Suppressor macrophage treated with lipopolysaccharide for 4 hours (primary cell): ENCODE measurements around the gene RBL2.
"Not testable (repeated sequence)": the region's sequence is repeated elsewhere in the genome, so short reads cannot be mapped to it uniquely, and the experiment has no call there.

Experiments used
- DNase-seq: peaks from one replicate; pipeline ENCODE4 v3.0.0-alpha.2; 2020

Gene RBL2, protein sequence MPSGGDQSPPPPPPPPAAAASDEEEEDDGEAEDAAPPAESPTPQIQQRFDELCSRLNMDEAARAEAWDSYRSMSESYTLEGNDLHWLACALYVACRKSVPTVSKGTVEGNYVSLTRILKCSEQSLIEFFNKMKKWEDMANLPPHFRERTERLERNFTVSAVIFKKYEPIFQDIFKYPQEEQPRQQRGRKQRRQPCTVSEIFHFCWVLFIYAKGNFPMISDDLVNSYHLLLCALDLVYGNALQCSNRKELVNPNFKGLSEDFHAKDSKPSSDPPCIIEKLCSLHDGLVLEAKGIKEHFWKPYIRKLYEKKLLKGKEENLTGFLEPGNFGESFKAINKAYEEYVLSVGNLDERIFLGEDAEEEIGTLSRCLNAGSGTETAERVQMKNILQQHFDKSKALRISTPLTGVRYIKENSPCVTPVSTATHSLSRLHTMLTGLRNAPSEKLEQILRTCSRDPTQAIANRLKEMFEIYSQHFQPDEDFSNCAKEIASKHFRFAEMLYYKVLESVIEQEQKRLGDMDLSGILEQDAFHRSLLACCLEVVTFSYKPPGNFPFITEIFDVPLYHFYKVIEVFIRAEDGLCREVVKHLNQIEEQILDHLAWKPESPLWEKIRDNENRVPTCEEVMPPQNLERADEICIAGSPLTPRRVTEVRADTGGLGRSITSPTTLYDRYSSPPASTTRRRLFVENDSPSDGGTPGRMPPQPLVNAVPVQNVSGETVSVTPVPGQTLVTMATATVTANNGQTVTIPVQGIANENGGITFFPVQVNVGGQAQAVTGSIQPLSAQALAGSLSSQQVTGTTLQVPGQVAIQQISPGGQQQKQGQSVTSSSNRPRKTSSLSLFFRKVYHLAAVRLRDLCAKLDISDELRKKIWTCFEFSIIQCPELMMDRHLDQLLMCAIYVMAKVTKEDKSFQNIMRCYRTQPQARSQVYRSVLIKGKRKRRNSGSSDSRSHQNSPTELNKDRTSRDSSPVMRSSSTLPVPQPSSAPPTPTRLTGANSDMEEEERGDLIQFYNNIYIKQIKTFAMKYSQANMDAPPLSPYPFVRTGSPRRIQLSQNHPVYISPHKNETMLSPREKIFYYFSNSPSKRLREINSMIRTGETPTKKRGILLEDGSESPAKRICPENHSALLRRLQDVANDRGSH

DNA sequence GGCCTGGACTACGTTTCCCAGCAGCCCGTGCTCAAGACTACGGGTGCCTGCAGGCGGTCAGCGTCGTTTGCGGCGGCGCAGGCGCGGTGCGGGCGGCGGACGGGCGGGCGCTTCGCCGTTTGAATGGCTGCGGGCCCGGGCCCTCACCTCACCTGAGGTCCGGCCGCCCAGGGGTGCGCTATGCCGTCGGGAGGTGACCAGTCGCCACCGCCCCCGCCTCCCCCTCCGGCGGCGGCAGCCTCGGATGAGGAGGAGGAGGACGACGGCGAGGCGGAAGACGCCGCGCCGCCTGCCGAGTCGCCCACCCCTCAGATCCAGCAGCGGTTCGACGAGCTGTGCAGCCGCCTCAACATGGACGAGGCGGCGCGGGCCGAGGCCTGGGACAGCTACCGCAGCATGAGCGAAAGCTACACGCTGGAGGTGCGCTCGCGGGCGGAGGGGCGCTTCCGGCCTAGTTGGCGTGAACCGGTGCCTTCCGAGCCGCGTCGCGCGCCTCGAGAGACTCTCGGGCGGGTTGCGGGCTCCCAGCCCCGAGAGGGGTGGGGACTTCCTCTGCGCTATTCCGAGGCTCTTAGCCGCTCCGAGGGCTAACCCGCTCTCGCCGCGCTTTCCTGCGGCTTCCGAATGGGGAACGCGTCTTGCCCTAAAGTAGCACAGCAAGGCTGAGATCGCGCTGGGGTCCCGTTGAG lies at the start of gene RBL2:
RBL2 (plus strand) TSS at position 95 of the 689 bp plus-strand sequence; CDS start at position 181, 86 bp downstream.
- peak; percentile 88 for DNase-seq

DNA sequence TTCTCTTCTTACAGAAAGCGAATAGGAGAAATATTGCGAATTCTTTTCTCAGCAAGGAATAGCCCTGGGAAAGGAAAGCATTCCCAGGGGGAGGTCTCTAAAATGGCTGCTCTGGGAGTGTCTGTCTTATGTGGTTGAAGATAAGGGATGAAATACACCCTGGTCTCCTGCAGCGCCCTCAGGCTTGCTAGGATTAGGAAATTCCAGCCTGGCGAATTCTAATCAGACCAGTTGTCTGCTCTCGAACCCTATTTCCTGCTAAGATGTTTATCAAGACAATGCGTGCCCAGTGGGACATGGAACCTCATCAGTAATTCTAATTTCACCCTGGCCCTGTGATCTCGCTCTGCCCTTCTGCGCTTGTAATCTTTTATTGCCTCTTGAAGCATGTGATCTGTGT lies 49.7 kb upstream of the RBL2 start:
- DNase-seq = not testable (repeated sequence)

DNA sequence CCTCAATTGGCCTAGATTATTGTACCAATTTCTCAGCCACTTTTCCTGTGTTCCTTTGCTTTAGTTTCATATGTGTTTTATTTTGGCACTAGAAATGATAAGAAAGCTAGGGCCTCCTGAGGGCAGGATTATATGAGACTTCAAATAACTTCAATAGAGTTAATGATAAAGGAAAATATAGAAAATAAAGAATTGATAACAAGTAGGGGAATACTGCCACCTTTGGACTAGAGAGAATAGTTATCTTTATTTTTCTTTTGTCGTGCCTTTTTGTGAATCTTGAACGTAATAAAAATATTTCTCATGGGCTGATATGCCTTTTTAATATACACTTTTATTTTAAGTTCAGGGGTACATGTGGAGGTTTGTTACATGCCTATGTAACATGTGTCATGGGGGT lies 29.3 kb upstream of the RBL2 start:
- DNase-seq = no peak

DNA sequence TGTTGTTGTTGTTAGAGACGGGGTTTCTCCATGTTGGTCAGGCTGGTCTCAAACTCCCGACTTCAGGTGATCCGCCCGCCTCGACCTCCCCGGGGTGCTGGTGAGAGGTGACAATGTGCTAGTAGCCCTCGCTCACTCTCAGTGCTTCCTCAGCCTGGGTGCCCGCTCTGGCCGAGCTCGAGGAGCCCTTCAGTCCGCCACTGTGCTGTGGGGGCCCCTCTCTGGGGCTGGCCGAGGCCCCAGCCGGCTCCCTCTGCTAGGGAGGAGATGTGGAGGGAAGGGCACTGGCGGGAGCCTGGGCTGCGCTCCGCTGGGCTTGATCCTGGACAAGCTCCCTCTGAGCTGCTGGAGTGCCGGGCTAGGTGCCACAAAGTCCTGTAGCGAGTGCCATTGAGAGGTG lies 21.7 kb upstream of the RBL2 start:
- DNase-seq = no peak

DNA sequence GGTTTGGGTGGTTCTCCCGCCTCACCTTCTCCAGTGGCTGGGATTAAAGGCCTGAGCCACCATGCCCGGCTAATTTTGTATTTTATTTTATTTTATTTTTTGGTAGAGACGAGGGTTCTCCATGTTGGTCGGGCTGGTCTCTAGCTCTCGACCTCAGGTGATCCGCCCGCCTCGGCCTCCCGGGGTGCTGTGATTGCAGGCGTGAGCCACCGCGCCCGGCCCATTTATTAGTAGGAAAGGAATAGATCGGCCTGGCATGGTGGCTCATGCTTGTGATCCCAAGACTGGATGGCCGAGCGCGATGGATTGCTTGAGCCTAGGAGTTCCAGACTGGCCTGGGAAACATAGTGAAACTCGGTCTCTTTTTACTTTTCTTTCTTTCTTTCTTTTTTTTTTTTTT lies 20.4 kb upstream of the RBL2 start:
- no peak for DNase-seq

DNA sequence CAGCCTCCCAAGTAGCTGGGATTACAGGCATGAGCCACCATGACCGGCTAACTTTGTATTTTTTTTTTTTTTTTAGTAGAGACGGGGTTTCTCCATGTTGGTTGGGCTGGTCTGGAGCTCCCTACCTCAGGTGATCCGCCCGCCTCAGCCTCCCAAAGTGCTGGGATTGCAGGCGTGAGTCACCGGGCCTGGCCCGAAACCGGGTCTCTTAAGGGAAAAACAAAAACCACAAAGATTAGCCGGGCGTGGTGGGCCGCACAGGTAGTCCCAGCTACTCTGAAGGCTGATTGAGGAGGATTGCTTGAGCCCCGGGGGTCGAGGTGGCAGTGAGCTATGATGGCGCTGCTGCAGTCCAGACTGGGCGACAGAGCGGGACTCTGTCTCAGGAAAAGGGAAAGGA lies 19.9 kb upstream of the RBL2 start:
- no peak for DNase-seq

DNA sequence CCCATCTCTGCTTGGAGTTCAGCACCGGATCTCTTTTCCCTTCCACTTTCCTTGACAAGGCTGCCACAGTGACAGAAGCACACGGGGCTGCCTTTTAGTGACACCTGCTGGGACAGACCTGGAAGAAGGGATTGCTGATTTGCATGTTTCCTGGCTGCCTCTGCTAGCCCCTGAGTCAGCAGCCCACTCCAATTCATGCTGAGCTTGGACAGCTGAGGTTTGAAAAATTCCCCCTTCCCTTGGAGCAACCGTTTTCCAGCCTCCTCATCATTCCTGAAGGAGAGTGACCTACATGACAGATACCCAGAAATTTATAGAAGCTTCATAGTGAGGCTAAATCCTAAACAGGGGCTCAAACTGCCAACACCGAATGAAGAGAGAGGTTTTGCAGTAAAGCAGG lies 18.8 kb upstream of the RBL2 start:
- DNase-seq = no peak

DNA sequence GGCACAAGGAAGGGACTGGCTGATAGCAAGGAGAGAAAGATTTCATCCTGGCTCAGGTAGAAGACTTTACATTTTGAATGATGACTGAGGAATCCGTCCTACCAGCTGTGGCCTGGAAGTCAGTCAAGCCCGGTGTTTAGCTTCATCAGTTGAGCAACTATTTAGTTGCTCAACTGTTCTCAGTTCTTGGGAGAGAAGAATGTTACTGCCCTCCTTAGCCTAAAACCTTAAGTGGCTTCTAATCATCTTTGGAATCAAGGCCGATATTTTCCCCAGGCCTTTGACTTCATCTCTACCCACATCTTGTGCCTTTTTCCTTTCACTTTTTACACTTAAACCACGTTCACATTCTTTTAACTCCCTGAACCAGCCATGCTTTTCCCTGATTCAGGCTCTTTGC lies 17.3 kb upstream of the RBL2 start:
- no peak for DNase-seq

DNA sequence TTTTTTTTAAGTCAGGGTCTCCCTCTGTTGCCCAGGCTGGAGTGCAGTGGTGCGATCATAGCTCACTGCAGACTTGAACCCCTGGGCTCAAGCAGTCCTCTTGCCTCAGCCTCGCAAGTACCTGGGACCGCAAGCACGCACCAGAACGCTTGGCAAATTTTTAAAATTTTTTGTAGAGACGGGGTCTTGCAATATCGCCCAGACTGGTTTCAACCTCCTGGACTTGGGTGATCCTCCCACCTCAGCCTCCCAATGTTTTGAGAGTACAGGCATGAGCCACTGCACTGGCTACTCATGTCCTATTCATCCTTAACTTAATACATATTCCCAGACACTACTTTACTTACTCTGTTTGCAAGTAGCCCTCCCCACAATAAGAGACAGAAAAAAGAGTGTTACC lies 16.3 kb upstream of the RBL2 start:
- DNase-seq = no peak

DNA sequence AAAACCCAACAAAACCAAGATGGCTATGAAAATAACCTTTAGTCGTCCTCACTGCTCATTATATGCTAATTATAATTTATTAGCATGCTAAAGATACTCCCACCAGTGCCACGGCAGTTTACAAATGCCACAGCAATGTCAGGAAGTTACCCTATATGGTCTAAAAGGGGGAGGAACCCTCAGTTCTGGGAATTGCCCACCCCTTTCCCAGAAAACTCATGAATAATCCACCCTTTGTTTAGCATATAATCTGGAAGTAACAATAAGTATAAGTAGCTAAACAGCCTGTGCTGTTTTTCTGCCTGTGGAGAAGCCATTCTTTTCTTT lies 14.9 kb upstream of the RBL2 start:
- not testable (repeated sequence) for DNase-seq

DNA sequence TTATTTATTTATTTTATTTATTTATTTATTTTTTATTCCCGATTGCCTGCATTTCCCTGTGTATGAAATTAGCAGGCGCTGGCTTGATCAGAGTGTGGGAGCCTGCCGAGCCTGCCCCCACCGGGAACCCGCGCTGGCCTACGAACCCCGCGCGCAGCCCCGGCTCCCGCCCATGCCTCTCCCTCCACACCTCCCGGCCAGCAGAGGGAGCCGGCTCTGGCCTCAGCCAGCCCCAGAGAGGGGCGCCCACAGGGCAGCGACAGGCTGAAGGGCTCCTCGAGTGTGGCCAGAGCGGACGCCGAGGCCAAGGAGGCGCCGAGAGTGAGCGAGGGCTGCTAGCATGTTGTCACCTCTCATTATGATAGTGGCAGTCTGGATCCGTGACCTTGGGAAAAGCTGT lies 13.0 kb upstream of the RBL2 start:
- DNase-seq = no peak

DNA sequence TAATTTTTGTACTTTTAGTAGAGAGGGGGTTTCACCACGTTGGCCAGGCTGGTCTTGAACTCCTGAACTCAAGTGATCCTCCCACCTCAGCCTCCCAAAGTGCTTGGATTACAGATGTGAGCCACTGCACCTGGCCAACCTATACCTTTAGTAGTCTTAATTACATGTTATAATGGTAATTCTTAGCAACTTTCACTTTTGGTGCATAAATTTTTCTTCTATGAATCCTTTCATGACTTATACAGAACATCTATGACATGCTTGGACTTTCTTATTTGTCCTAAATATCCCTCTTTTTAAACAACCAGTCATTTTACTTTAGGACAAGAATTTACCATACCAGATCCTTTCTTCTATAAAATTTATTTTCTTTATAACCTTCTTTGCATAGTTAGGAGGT lies 10.3 kb upstream of the RBL2 start:
- DNase-seq = not testable (repeated sequence)

DNA sequence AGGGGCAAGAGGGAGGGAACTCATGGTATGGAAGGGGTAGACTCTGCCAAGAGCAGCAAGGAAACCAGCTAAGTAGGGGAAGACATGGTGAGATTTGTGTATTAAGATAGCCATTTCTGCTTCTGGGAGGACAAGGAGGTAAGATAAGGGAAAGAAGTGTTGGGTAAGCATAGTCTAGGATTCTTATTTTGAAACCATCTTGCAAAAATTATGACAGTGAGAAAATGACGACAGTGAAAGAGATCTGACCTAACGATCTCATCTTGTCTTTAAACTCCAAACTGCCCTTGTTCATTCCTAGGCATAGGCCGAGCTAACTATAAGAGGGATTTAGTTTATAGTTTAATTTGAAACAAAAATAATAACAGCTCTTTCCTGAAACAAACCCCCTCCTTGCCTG lies 5.6 kb upstream of the RBL2 start:
- no peak for DNase-seq

DNA sequence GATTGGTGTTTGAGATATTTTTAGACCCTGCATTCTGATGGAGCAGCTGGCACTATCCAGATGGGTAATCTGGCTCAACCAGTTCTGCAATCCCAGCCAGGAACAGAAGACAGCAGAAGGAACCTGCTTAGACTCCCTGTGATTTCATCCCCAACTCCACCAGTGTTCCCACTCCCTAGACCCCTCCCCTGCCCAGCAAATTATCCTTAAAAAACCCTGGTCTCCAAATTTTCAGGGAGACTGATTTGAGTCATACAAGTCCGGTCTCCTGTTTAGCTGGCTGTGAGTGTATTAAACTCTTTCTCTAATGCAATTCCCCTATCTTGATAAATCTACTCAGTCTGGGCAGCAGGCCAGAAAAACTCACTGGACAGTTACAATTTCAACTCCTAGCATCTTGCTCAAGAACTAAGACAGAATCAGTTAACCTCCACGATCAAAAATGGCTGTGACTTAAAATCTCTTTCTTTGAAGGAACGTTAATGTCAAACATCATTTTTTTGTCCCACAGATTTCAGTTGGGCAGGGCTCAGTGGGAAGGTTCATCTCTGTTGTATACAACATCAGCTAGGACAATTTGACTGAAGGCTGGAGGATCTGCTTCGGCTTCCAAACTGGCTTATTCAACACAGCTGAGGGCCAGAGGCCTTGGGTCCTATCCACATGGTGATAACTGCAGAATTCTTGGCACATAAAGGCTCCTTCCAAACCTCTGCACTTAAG lies 4.9 kb upstream of the RBL2 start:
- no peak for DNase-seq

DNA sequence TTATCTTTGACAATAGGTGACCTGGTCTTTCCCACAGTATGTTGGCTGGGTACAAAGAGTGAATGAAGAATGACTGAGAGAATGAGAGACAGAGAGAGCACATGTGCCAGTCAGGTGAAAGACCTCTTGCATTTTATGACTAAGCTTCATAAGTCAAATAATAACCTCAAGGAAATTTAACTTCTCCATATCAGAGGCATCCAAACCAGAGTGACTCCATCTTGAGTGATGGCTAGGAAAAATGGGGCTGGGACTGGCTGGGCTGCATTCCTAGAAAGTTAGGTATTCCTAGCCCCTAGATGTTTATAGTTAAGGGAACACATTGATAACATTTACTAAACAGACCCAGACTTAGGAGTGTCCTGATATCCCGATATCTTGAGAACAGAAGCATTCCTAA lies 3.9 kb upstream of the RBL2 start:
- no peak for DNase-seq

DNA sequence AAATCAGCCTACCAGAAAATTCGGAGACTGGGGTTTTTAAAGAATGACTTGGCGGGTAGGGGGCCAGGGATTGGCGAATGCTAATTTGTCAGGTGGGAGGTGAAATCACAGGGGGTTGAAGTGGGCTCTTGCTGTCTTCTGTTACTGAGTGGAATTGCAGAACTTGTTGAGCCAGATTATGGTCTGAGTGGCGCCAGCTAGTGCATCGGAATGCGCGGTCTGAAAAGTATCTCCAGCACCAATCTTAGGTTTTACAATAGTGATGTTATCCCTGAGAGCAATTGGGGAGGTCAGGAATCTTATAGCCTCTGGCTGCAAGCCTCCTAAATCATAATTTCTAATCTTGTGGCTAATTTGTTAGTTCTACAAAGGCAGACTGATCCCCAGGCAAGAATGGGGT lies 762 bp upstream of the RBL2 start:
- no peak for DNase-seq

DNA sequence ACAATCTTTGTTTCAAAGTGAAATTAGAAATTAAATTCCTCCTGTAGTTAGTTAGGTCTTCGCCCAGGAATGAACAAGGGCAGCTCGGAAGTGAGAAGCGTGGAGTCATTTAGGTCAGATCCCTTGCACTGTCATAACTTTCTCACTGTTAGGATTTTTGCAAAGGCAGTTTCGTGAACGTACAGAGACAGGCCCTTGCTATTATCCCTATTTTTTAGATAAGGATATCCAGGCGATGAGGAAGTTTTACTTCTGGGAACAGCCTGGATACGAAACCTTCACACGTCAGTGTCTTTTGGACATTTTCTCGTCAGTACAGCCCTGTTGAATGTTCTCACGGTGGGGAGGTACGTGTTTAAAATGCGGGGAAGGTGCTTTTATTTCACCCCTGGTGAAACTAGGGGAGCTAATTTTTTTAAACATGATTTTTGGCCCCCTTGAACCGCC lies 318 bp upstream of the RBL2 start:
- no peak for DNase-seq

DNA sequence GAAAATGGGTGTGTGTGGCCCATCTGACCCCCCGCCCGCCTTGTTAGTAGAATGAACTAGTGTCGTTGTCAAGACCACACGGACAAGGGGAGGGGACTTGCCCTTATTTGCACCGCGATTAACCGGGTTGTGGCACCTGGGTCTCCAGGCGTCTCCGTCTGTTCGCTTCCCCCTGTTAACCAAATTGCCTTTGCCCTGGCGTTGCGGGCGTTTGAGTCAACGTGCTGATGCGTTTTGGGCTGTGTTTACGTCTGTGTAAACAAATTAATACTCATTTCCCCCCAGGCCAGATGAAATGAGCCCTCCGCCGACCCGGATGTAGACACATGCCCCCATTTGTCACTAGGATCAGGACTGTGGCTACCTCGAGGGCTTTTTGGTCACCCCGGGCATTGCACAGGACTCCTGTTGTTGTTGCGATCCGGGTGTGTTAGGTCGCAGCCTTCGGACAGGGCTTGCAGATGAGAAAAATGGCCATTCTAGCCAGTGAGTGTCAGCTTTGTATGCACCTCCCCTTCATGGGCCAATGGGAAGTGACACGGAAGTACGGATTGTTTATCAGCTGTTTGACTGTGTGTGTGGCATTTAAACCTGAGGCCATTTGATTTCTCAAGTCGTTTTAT lies 906 bp downstream of the RBL2 start:
- peak; percentile 90 for DNase-seq

DNA sequence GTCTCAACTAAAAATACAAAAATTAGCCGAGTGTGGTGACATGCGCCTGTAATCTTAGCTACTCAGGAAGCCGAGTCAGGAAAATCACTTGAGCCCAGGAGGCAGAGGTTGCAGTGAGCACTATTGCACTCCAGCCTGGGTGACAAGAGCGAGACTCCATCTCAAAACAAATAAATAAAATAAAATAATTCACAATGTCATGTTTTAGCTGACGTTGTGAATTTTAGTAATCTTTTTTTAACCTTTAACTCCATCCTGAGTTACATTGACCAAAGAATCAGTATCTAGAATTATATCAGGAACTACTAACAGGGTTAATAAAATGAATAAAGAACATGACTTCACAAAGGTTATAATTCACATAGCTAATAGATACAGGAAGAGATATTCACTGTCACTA lies 5.9 kb downstream of the RBL2 start:
- no peak for DNase-seq

DNA sequence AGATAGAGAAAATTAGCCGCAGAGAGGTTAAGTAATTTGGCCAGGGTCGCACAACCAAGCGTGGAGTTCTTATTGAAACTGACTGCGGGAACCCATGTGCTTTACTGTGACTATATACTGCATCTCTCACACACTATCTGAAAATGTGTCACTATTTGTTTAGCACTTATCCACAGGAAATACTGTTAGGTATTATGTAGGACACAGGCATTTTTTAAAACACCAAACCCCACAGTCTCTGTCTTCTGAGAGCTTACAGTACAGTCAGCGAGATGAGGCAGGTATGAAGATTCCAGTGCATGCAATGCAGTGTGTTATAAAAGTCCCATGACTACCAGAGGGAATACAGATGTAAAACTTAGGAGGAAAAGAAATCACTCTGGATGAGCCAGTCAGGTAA lies 11.3 kb downstream of the RBL2 start:
- DNase-seq = no peak

DNA sequence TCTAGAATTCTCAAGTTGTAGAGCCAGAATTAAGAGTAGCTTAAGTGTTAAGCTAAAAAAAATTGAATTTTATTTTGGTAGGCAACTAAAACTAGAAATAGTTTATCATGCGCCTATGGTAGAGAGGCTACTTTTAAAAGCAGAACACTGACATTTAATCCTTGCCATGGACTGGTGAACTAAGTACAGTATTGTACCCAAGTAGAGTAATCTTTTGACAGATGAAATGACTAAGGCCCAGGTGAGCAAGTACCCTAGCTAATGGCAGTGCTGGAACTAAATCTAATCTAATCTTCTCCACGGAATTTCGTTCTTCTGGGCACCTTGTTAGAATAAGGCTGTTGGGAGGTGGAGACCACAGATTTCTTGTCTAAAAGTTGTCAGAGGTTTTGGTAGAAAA lies 11.8 kb downstream of the RBL2 start:
- no peak for DNase-seq
